Gastrocnemius medialis (tissue), 4 donors: ENCODE results near the gene GNB2.

Experiments
- CTCF ChIP-seq, 5 experiments: fragments of 450-650 bp in 3 of 5; fragments of 200-600 bp in 2 of 5; sonication (generic) in 2 of 5; IDR thresholded peaks in 4 of 5; conservative IDR thresholded peaks in 1 of 5; 1 replicate in 4 of 5; 2 replicates in 1 of 5; pipeline ENCODE4 v1.5.1; 2016 to 2019; ENCODE audit warnings: antibody characterized with exemption in 5 of 5, mild to moderate bottlenecking in 3 of 5, moderate library complexity in 3 of 5
- POLR2A ChIP-seq, 2 donors: fragments of 450-650 bp; IDR thresholded peaks; one replicate each; pipeline ENCODE4 v1.6.1; 2017; ENCODE audit warnings: antibody characterized with exemption in 2 of 2, mild to moderate bottlenecking in 2 of 2, moderate library complexity in 2 of 2

GRCh38 chr7:100686822-100687211 lies 13.3 kb downstream of the GNB2 start:
- TF ChIP-seq CTCF (IDR thresholded peaks at IDR 0.05 in 4 of 5, conservative IDR thresholded peaks at IDR 0.05 in 1 of 5): no peak
- TF ChIP-seq POLR2A (IDR thresholded peaks at IDR 0.05): no peak
